Measurements from ENCODE around the gene MYL6B.
A peak's percentile ranks its signal among the peaks of the same experiment; 100 is the strongest.

Gene MYL6B

DNA sequence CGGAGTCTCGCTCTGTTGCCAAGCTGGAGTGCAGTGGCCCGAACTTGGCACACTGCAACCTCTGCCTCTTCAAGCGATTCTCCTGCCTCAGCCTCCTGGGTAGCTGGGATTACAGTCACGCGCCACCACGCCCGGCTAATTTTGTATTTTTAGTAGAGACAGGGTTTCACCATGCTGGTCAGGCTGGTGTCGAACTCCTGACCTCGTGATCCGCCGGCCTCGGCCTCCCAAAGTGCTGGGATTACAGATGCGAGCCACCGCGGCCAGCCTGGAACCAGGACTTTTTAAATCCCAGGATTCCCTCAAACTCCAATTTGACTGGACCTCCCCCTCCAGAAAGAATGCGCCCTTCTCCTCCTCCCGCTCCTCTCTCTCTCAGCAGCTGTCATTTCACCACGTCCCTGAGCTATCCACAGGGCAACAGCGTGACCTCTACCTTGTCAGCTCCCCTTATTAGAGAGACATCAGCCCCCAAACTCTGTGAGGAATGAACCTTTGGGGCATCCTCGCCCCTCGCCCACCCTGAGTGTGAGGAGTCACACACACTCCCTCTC lies 22.4 kb upstream of the MYL6B start:
- H3K27ac ChIP-seq (ENCODE audit: low read depth, low read length) = peak overlapping the region; percentile 53; the same call in 1 of the 2 replicates
- H3K79me2 ChIP-seq (ENCODE audit: control insufficient read depth, low read length) = peaks cover 32% of the 10 kb centered on the region
- peaks cover 48% of the 10 kb centered on the region for H3K36me3 ChIP-seq (ENCODE audit: control insufficient read depth, low read length)

DNA sequence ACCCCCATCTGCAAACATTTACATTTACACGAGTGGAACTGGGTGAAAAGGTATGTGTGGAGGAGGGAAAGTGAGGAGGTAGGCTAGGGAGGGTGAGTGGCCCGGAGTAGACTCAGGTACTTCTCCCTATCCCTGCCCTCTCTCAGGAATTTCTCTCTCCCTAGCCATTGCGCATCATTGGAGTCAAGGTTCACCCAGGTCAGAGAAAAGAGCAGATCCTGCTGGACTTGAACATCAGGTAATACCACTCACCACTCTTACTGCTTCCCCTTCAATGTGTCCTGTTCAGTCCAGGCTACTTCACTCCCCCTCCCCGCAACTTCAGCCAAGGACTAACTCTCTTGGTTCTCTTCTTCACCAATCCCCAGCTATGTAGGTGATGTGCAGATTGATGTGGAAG lies 21.5 kb upstream of the MYL6B start:
- H3K9me3 ChIP-seq (ENCODE audit: control insufficient read depth, insufficient read depth, low read length) = peaks cover 5% of the 10 kb centered on the region; the same call in 1 of the 2 replicates
- H3K27me3 ChIP-seq (ENCODE audit: control insufficient read depth, low read length) = no peaks in the 10 kb centered on the region
- H3K4me3 ChIP-seq (ENCODE audit: low read length) = no peak overlapping the region
- no peaks in the 10 kb centered on the region for H4K20me1 ChIP-seq (ENCODE audit: control insufficient read depth, insufficient read depth, low read depth, low read length)
- H3K79me2 ChIP-seq (ENCODE audit: control insufficient read depth, low read length) = peaks cover 27% of the 10 kb centered on the region
- no peak overlapping the region for H3K27ac ChIP-seq (ENCODE audit: low read depth, low read length)
- H3K4me2 ChIP-seq (ENCODE audit: low read length) = no peak overlapping the region
- peaks cover 31% of the 10 kb centered on the region for H3K4me1 ChIP-seq (ENCODE audit: control insufficient read depth, low read length)
- peaks cover 15% of the 10 kb centered on the region for H3F3A ChIP-seq (ENCODE audit: control insufficient read depth, insufficient read depth)
- H3K36me3 ChIP-seq (ENCODE audit: control insufficient read depth, low read length) = peaks cover 56% of the 10 kb centered on the region
- TF ChIP-seq, protein P1, sequence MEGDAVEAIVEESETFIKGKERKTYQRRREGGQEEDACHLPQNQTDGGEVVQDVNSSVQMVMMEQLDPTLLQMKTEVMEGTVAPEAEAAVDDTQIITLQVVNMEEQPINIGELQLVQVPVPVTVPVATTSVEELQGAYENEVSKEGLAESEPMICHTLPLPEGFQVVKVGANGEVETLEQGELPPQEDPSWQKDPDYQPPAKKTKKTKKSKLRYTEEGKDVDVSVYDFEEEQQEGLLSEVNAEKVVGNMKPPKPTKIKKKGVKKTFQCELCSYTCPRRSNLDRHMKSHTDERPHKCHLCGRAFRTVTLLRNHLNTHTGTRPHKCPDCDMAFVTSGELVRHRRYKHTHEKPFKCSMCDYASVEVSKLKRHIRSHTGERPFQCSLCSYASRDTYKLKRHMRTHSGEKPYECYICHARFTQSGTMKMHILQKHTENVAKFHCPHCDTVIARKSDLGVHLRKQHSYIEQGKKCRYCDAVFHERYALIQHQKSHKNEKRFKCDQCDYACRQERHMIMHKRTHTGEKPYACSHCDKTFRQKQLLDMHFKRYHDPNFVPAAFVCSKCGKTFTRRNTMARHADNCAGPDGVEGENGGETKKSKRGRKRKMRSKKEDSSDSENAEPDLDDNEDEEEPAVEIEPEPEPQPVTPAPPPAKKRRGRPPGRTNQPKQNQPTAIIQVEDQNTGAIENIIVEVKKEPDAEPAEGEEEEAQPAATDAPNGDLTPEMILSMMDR (IDR thresholded peaks at IDR 0.05; ENCODE audit: low read depth, low read length, poor library complexity, severe bottlenecking) = no peak
- TF ChIP-seq EZH2phosphoT487 (IDR thresholded peaks at IDR 0.05; ENCODE audit: borderline replicate concordance, low read length) = no peak
- no peaks in the 10 kb centered on the region for H3K9me2 ChIP-seq (replicated peaks; ENCODE audit: control insufficient read depth, low read length)

More for the DNA sequence above, 22.4 kb upstream of the MYL6B start:
- TF ChIP-seq, protein P1 (IDR thresholded peaks at IDR 0.05; ENCODE audit: low read depth, low read length, poor library complexity, severe bottlenecking) = no peak
- Histone ChIP-seq H3K9me2 (replicated peaks; ENCODE audit: control insufficient read depth, low read length) (no peaks in the 10 kb centered on the region), H3F3A (ENCODE audit: control insufficient read depth, insufficient read depth) (peaks cover 19% of the 10 kb centered on the region), H3K4me3 (ENCODE audit: low read length) (peak overlapping the region; percentile 90), H3K4me2 (ENCODE audit: low read length) (peak overlapping the region; percentile 85), H3K9me3 (ENCODE audit: control insufficient read depth, insufficient read depth, low read length) (peaks cover 5% of the 10 kb centered on the region; the same call in 1 of the 2 replicates), H4K20me1 (ENCODE audit: control insufficient read depth, insufficient read depth, low read depth, low read length) (no peaks in the 10 kb centered on the region), H3K4me1 (ENCODE audit: control insufficient read depth, low read length) (peaks cover 39% of the 10 kb centered on the region), H3K27me3 (ENCODE audit: control insufficient read depth, low read length) (no peaks in the 10 kb centered on the region)

DNA sequence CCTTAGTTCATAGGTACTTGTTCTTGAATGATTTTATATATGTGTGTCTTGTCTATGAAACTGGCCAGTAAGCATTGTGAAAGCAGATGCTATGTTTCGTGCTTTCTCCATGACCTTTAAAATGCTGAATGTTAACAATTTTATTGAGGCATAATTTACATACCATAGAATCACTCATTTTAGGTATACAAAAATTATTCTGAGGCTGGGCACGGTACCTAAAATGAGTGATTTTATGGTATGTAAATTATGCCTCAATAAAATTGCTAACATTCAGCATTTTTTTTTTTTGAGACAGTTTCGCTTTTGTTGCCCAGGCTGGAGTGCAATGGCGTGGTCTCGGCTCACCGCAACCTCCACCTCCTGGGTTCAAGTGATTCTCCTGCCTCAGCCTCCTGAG lies 17.5 kb upstream of the MYL6B start:
- H3K4me2 ChIP-seq (ENCODE audit: low read length) = no peak overlapping the region
- H3K4me1 ChIP-seq (ENCODE audit: control insufficient read depth, low read length) = peaks cover 5% of the 10 kb centered on the region
- no peaks in the 10 kb centered on the region for H3F3A ChIP-seq (ENCODE audit: control insufficient read depth, insufficient read depth)
- H3K4me3 ChIP-seq (ENCODE audit: low read length) = no peak overlapping the region
- no peaks in the 10 kb centered on the region for H4K20me1 ChIP-seq (ENCODE audit: control insufficient read depth, insufficient read depth, low read depth, low read length)
- no peak for TF ChIP-seq EZH2phosphoT487 (IDR thresholded peaks at IDR 0.05; ENCODE audit: borderline replicate concordance, low read length)
- TF ChIP-seq, protein P1 (IDR thresholded peaks at IDR 0.05; ENCODE audit: low read depth, low read length, poor library complexity, severe bottlenecking) = no peak
- H3K27me3 ChIP-seq (ENCODE audit: control insufficient read depth, low read length) = no peaks in the 10 kb centered on the region
- H3K79me2 ChIP-seq (ENCODE audit: control insufficient read depth, low read length) = peaks cover 8% of the 10 kb centered on the region
- H3K9me3 ChIP-seq (ENCODE audit: control insufficient read depth, insufficient read depth, low read length) = peaks cover 5% of the 10 kb centered on the region; the same call in 1 of the 2 replicates
- no peak overlapping the region for H3K27ac ChIP-seq (ENCODE audit: low read depth, low read length)
- H3K9me2 ChIP-seq (replicated peaks; ENCODE audit: control insufficient read depth, low read length) = no peaks in the 10 kb centered on the region
- peaks cover 87% of the 10 kb centered on the region for H3K36me3 ChIP-seq (ENCODE audit: control insufficient read depth, low read length)

Data from DOHH2 (cell line).